OCI-M2 (cell line): Measurements from ENCODE around the gene PID1.

Experiments used
- DNase-seq: peaks from one replicate; lab custom pipeline; 2025; ENCODE audit not compliant: unreplicated experiment; lab: John Stamatoyannopoulos, UW

PID1 gene

DNA sequence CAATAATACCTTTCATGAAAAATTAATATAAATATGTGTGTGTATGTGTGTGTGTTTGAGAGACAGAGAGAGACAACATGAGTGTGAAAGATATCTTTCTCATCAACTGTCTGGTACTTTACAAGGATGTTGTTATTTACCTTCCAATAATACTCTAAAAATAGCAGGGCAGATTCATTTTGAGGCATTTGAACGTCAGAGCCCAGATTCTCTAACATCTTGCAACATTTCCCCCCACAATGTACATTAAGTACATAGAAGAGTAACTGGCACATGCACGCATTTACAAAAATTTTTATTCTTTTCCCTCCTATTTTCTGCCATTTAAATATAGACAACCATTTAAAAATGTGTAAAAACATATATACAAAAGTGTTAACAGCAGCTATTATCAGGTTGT, 100.9 kb downstream of the PID1 start:
- DNase-seq = no peak

DNA sequence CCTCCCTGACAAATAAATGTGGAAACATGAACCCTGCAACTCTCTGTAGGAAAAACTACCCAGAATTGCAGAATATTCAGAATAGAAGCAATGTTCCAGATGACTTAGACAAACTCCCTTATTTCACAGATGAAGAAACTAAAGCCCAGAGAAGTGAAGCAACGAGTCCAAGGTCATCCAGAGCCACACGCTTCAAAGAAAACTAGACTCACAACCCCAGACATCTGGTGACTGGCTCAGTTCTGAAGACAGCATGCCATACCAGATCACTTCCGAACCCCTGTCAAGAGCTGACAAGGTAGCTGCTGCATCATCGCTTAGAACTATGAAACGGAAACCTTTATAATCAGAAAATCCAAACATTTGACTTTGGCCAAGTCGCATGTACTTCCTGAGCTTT, 101.3 kb downstream of the PID1 start:
- DNase-seq = no peak

DNA sequence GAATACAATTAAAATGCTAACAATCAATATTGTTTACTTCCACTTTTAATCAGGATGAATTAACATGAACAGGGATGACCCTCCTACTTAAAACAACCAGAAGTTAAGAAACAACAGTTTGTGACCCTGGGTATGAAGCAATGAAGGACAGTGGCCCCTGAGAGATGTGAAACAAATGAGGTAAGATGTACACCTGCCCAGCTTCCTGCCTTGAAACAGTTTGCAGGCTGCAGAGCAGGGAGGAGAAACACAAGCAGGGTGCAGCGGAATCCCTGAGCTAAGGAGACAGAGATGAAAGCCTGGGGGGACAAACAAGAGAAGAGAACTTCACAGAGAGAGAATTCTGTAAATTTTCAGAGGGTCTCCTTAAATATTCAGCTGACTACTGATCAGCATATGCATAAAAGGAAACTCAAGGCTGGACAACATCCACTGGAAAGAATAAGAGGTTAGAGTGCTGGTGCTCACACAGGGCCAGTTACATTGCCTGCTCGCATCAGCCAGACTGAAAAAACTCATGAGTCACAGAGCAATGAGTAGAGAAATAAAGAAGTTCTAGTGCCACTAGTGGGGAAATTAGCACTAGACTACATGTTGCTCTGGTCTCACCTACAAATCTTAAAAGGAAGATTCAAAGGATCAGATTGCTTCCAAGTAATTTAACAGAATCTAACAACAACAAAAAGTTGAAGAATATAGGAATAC, 106.4 kb downstream of the PID1 start:
- no peak for DNase-seq

DNA sequence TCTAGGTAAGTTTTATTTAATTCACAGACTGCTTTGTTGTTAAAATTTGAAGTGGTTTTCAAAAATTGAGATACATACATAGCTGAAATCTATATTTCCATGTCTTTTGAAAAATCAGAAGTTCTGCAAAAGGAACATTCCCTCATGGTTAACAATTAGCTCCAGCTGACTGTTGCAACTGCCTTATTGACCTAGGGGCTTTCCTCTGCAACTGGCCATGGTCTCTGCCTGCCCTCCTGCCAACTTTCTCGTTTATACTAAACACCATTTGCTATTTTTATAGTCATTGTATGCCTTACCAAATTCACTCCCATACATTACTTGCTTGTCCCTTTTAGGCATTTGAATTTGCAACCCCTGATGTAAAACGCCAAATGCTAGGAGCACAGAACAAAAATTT, 107.2 kb downstream of the PID1 start:
- no peak for DNase-seq

DNA sequence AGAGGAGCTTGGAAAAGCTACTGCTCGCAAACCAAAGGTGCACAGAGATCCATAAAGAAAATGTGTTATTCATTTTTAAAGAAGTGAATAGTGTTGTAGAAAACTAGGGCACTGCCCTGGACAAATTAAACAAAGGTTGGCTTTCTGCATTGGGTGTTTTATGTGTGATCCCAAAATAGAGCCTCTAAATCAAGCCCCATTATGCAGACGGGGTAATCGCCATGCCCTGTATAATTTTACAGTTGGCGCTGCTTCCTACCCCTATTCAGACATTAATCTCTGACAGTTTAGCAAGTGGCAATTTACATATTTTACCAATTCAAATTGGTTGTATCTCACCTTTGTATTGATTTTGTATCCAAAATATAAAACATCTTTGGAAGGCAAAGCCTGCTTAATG, 109.1 kb downstream of the PID1 start:
- no peak for DNase-seq

DNA sequence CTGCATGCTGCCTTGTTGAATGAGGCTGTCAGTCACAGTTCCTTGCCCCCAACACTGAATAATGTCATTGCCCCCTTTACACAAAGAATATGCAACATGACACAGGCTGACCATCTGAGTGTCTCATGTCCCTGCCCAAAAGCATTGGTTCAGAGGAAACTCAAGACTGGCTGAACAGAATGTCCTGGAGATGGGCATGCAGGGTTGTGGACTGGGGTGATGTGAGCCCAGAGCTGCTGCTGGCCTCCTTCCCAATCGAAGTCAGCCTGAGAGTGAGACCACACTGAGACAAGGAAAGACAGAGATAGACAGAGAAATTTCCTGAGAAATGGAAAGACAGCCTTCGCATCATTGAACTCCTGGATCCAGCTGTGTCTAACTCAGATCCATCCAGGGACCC, 110.1 kb downstream of the PID1 start:
- no peak for DNase-seq

DNA sequence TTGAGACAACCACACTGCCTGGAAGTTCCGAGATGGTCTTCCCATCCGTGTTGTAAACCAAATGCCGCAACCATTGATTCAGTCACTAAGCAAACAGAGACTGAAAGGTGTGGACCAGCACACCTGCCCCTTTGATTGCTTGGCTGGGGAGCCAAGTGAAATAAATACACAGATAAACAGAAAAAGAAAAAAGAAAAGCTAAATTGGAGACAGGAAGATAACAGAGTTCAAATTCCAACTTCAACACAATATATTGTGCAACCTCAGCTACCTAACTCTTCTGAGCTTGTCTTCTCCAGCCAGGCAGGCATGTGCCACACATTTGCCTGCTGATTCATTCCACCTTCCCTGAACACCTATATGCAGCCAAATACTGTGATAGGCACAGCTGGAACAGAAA, 110.9 kb downstream of the PID1 start:
- no peak for DNase-seq

DNA sequence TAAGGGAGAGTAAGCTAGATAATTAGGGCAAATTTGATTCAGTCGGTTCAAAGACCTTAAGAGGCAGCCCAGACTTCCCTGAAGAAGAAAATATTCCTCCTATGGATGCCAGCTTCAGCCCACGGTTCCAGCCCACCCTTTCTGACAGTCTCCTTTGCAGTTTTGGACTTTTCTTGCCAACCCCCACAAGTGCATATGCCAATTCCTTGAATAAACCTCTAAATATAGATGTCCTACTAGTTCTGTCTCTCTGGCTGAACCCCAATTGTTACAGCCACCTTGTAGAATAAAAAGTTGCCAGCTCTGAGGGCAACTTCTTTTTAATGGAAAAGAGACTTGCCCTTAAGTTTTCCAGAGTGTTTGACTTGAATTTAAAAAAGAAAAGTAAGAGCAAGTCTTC, 111.7 kb downstream of the PID1 start:
- no peak for DNase-seq

DNA sequence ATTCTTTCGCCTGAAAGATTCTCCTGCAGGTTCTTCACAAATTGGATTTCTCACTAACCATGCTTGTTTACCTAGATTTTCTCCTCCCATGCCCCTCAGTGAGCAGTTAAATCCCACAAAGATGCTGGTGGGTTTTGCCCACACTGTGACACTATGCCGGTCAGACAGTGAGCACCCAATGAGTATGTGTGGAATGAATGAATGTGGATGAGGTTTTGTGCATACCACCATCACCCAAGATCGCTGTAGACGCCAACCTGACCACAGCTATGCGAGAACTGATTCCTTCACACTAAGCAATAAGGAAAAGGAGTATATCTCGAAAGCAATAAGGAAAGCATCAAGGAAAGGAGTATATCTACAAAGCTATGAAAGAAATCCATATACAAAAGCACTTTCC, 116.7 kb downstream of the PID1 start:
- DNase-seq = no peak

DNA sequence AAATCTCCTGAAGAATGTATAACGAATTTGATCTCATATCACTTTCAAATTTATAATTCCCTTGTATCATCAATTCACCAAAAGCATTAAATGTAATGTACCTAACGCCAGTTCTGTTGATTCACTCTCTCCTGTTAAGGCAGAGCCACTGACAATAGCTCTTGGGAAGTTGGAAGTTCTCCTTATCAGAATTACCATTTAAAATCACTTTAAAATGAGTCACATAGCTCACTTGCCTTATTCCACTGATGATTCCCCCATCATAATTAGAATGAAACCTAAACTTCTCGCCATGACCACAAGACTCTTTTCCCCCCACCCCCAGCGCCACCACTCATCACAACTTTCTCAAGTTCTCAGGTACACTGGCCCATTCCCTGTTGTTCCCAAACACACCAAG, 117.1 kb downstream of the PID1 start:
- no peak for DNase-seq

DNA sequence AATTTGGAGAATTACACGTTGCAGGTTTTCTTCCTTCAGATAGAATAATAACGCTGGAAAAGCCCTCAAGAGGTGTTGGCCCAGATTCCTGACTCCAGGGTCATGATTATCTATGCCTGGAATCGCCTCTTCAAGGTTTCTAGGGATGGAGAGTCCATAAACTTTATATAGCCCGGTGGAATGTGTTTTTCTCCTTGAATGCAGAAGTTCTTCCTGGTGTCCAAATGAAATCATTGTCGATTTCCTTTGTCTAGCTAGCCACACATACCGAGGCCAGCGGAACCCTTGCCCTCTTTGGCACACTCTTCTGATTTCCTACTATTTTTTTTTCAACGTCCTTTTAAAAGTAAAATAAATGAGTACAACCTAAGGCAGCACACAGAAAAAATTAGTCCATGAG, 117.8 kb downstream of the PID1 start:
- DNase-seq = no peak

DNA sequence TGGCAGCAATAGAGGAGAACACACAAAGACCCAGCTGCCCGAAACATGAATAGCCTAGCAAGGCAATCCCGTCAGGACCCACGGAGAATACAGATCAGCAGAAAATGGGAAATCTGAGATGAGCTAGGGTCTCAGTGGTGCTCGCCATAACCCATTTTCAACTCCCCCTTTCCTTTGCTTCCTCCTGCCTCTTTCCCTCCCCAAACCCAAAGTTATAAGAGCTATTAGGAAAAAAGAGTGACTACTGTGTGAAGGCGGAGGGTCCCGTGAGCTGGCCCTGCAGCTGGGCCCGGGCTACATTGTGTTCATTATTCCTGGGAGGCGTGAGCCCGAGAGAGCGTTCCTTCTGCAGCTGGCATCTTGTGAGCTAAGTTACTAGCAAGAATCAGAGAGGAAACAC, 118.4 kb downstream of the PID1 start:
- DNase-seq = no peak

DNA sequence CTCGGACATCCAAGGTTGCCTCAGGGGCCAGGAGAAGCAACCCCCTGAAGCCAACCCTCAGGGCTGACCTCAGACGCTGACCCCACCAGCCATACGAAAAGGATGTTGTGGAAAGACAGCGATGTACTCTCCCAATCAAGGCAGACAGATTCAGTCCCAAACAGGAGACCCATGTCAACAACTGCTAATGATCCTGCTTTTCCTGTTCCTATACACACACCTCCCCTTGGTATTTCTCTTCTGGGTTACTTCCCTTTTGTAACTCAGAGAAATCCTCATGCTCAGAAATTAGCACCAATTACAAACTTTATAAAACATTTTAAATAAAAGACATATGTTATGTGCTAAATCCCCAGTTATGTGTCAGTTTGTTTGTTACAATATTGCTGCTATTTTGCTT, 120.8 kb downstream of the PID1 start:
- DNase-seq = no peak

DNA sequence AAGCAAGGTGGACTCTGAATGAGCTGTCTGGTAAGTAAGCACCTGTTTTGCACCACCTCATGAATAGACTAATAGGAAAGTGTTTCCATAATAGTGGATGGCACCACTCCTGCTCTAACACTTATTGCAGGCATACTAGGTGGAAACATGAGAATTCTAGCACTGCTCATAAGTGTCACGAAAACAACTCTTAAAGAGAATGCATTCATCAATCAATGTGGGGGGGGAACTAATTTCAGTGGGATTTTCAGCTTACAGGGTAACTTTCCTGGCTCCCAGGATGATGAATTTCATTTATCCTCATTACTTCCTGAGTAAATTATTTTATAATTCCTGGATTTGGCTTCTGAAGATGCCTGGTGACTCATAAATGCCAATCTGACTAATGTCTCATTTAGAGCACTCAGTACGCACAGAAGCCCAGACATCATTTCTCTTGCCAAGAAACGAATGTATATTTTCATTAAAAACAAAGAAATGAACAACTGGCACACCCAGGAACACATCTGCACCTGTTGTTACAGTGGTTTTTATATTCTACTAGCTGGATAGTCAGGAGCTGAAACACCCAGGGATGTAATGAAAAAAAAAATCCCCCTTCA, 129.6 kb downstream of the PID1 start:
- no peak for DNase-seq

DNA sequence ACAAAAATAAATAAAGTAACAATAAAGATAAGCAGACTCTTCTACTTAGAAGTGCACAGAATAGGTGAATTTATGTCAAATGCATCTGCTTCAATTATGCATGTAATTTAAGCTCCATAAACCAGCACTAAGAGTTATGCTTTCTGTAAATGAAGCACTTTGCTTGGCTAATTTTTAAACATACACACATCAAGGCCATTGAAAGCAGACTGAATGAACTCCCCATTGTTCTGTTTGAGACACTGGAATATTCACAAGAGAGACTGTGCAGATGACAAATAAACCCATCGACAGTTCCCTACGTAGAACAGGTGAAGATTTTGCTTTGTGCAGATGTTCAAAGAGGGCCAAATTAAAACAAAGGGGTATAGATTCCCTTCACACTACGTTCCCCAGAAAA, 133.4 kb downstream of the PID1 start:
- no peak for DNase-seq

DNA sequence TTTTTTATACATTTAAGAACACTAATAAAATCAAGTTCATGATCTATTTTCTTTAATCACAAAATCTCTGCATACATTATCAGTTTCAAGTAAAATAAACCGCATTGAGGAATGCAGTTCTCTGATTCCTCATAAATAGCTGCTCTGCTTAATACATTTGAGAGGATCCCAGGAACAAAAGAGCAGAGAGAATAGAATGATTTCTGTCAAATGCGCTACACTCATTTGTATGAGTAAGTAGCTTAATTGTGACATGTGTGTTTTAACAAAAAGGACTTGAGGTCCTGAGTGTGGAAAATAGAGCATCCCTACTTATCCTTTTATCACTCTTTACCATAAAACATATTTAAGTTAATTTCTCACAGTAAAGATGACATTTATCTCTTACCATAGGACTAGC, 134.0 kb downstream of the PID1 start:
- no peak for DNase-seq

DNA sequence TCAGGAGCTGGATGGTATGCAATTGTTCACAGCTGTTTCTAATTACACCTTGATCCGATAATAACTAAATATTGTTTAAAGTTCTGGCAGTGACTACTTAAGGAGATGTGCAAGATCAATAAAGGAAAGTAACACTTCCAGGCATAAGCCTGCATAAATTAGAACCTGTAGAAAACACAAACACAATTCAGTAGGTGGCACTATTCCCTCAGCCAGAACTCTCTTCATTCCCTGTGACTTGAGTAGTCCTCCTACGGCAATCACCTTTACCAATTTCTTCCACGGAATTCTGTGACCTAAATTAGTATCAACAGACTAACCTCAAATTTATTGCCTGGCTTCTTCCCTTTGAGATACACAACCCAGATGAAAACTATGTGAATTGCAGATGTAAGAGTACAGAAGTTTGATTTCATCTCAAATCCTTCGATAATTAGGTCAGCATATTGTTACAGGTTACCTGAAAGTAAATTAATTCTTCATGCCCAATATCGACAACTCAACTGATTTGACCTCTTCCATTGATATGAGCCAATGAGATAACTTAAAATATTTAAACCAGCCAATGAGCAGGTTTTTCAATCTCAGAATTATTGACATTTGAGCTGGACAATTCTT, 137.8 kb downstream of the PID1 start:
- DNase-seq = no peak

DNA sequence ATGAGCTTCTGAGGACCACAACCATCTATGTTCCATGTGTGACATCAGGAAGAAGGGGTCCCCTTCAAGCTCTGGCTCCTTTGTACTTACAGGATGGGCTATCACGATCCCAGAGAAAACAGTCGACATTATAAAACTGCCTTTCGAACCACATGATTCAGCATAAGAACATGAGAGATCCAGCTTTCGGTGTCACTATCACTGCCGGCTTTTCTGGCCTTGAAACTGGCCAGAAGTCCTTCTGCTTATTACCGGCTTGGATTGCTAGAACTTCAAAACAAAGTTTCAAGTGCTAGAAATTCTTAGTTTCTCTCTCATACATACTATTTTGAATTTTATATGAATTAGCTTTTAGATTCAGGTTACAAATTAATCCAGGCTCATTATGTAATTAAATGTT, 138.9 kb downstream of the PID1 start:
- no peak for DNase-seq

DNA sequence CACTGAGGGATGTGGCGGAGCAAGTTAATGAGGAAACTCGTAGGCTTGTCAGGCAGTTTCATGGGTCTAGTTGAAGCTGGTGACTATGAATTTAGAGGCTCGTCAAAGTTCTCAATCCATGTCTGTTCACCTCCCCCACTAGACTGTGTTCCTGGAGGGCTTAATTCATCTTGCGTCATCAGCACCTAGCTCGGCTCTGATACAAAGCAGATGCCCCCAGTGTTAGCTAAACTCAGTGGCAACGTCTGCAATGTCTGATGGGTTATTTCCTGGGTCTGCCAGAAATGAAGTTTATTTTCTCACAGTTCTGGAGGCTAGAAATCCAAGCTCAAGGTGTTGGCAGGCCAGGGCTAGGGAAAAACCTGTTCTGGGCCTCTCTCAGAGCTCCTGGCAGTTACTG, 140.6 kb downstream of the PID1 start:
- no peak for DNase-seq

DNA sequence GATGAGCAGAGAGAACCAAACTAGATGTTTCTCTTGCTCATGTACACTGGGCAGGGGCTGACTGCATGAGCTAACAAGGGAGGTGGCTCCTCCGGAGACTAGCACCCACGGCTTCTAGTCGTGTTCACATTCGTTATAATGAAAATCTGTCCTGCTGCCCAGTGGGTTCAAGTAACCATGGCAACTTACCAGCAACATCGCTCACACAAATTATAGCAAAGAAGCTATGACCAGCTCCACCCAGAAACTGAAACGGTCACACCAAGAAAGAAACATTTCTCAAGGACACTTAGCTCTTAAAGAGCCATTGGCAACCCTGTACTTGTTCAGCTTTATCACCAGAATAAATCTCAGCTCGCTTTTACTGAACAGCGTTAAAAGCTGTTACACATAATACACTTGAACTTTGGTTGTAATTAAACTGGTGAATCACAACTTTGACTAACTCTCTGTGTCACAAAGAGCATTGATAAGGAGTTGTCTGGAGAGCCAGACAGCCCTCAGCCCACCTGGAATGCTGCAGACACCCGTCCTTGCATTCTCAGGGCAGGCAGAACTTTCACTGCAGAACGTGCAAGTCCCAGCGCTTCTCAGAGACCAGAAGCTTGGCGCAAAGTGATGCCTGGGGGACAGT, 141.2 kb downstream of the PID1 start:
- no peak for DNase-seq

DNA sequence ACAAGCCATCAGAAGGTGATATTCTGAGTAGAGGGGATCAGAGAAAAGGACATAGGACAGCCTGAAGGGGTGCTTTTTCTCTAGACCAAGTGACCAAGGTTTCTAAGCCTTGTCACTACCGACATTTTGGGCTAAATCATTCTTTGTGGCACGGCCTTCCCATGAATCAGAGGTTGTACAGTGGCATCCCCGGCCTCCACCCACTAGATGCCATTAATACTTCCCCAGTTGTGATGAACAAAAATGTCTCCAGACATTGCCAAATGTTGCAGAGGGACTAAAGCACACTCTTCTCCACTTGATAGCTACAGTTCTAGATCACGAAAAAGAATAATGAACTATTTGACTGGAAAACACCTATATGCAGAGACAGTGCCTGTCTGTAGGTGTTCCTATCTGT, 143.6 kb downstream of the PID1 start:
- DNase-seq = no peak

DNA sequence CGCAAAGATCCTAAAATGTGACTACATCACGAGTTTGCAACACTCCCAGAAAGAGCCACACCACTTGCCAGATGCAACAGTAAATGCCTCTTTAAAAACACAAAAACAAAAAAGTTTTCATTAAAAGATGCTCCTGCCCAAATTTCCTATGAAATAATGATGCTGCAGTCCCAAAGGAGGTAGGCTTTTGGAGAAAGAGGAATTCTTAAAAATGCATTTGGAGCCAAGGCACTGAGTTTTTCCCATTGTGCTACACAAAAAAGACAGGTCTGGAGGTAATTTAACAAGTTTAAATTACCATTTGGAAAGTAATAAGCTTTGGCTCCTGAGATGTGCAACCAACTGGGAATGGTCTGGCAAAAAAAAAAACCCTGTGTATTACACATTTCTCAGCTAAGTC, 145.0 kb downstream of the PID1 start:
- no peak for DNase-seq
